NCI-H510A (cell line): ENCODE results near the gene SND1.

Experiments
- DNase-seq: peaks from one replicate; lab custom pipeline; 2025; lab: John Stamatoyannopoulos, UW

SND1 gene

GRCh38 chr7:127870231-127870907 lies 218.4 kb downstream of the SND1 start:
- no peak for DNase-seq

- DNase-seq = no peak
These were observed 219.2 kb downstream of the SND1 start for GRCh38 chr7:127871226-127871625.

GRCh38 chr7:127872122-127872521 lies 220.1 kb downstream of the SND1 start:
- no peak for DNase-seq

GRCh38 chr7:127873151-127873550 lies 221.2 kb downstream of the SND1 start:
- DNase-seq = no peak

- no peak for DNase-seq
These were observed 222.0 kb downstream of the SND1 start for GRCh38 chr7:127873715-127874636.

- DNase-seq = no peak
These were observed 223.1 kb downstream of the SND1 start for GRCh38 chr7:127874951-127875608.

GRCh38 chr7:127876393-127876792 lies 224.4 kb downstream of the SND1 start:
- no peak for DNase-seq

GRCh38 chr7:127877951-127878350 lies 226.0 kb downstream of the SND1 start:
- no peak for DNase-seq

- DNase-seq = no peak
These were observed 226.8 kb downstream of the SND1 start for GRCh38 chr7:127878791-127879190.

GRCh38 chr7:127879436-127879835 lies 227.4 kb downstream of the SND1 start:
- DNase-seq = no peak

- no peak for DNase-seq
These were observed 227.9 kb downstream of the SND1 start for GRCh38 chr7:127879942-127880341.

- DNase-seq = no peak
These were observed 228.5 kb downstream of the SND1 start for GRCh38 chr7:127880454-127880853.

GRCh38 chr7:127881564-127881963 lies 229.6 kb downstream of the SND1 start:
- DNase-seq = no peak

GRCh38 chr7:127882313-127882920 lies 230.4 kb downstream of the SND1 start:
- DNase-seq = no peak

GRCh38 chr7:127884066-127884559 lies 232.1 kb downstream of the SND1 start:
- DNase-seq = no peak

- DNase-seq = no peak
These were observed 233.3 kb downstream of the SND1 start for GRCh38 chr7:127885222-127885772.

GRCh38 chr7:127885843-127886242 lies 233.8 kb downstream of the SND1 start:
- no peak for DNase-seq

- DNase-seq = no peak
These were observed 234.3 kb downstream of the SND1 start for GRCh38 chr7:127886248-127886647.

- no peak for DNase-seq
These were observed 235.1 kb downstream of the SND1 start for GRCh38 chr7:127887096-127887495.

- no peak for DNase-seq
These were observed 235.6 kb downstream of the SND1 start for GRCh38 chr7:127887631-127888030.

GRCh38 chr7:127888411-127888810 lies 236.4 kb downstream of the SND1 start:
- DNase-seq = no peak

GRCh38 chr7:127888825-127889224 lies 236.8 kb downstream of the SND1 start:
- DNase-seq = no peak
